Ovary (tissue), 9 donors: ENCODE data around the gene POLR3C. TPM values are rescaled to one million over a fixed set of nuclear protein-coding genes. Genes with fewer than 3 reads are reported as not detected.
"Not testable (repeated sequence)": the region's sequence is repeated elsewhere in the genome, so short reads cannot be mapped to it uniquely, and the experiment has no call there.

ENCODE experiments used
- DNase-seq, 5 donors: peaks; one replicate each; pipeline ENCODE4 v3.0.0-alpha.2; 2019 to 2020
- H3K27ac ChIP-seq, 2 donors: fragments of 200-600 bp; one replicate each; pipeline versions ENCODE4 v1.5.1 to v1.8.0; 2019 to 2022
- H3K27me3 ChIP-seq: fragments of 200-600 bp; one replicate; pipeline ENCODE4 v1.8.0; 2022
- H3K36me3 ChIP-seq: fragments of 200-600 bp; sonication (generic); one replicate; pipeline ENCODE4 v1.5.1; 2019
- H3K4me1 ChIP-seq: one replicate; pipeline ENCODE4 v1.8.1; 2013; ENCODE audit warnings: mild to moderate bottlenecking, moderate library complexity; ENCODE audit not compliant: insufficient read depth
- H3K4me3 ChIP-seq: fragments of 200-600 bp; sonication (generic); one replicate; pipeline ENCODE4 v1.5.1; 2017
- H3K9me3 ChIP-seq, 2 donors: fragments of 200-600 bp in 1 of 2; sonication (generic) in 1 of 2; one replicate each; pipeline versions ENCODE4 v1.5.1 to v1.8.1; 2013 to 2019; ENCODE audit warnings: mild to moderate bottlenecking in 1 of 2, moderate library complexity in 1 of 2
- EP300 ChIP-seq: sonication (generic); formaldehyde crosslinking; IDR thresholded peaks from one replicate; pipeline ENCODE4 v1.6.1; 2017; ENCODE audit warnings: antibody characterized with exemption
- POLR2A ChIP-seq: fragments of 450-650 bp; IDR thresholded peaks from one replicate; pipeline ENCODE4 v1.6.1; 2017; ENCODE audit warnings: antibody characterized with exemption, mild to moderate bottlenecking, moderate library complexity
- WGBS, 3 donors: extraction: QIAGEN DNeasy Blood & Tissue Kit in 1 of 3; methylation state at CpG; one replicate each; pipeline versions ENCODE4 v1.1.5 to v1.1.7; 2013 to 2017; 5-methylcytosine and 5-hydroxymethylcytosine counted together
- intact Hi-C, 4 donors: fragments of 100-400 bp; cut with DNase I; formaldehyde crosslinking; loops; one replicate each; pipeline versions ENCODE4 v1.11.0 to v1.15.1; 2022 to 2023
- polyA plus RNA-seq, 2 donors: library from polyadenylated mRNA; stranded (reverse); fragments of 200-250 nt in 1 of 2; fragments of 350-450 nt in 1 of 2; fragmentation: Illumina TruSeq in 1 of 2; extraction: RNeasy Lipid Tissue Mini Kit (QIAGEN cat#74804) in 1 of 2; gene quantifications; one replicate each; pipeline ENCODE4 v1.2.3, GENCODE V29; 2013 to 2014
- total RNA-seq, 7 donors: library from RNA; depleted of rRNA in 2 of 7; stranded (reverse); fragments of >200 nt in 2 of 7; fragmentation: NEBNext Ultra II Directional in 3 of 7; extraction: Animal tissue kit (Norgen Biotek cat#: 25700) in 3 of 7; gene quantifications; one replicate each; pipeline versions ENCODE4 v1.1.0 to v1.2.4, GENCODE V29; 2016 to 2023
- TF ChIP-seq, protein P1 (sequence below), 3 donors: fragments of 450-650 bp in 2 of 3; fragments of 200-600 bp in 1 of 3; IDR thresholded peaks; one replicate each; pipeline versions ENCODE4 v1.5.1 to v1.8.0; 2016 to 2022; ENCODE audit warnings: antibody characterized with exemption in 3 of 3, mild to moderate bottlenecking in 1 of 3
- donor health status: DM: no; HTN: no; CAD: no; lungs with moderate emphysema.
- donor health status: DM: no; HTN: no; CAD: no.
- donor health status: Bipolar disorder and iron deficiency.
- donor health status: DM: yes; HTN: yes; CAD: no.
- donor health status: DM: no; HTN: no; CAD: no.
- donor health status: DM: yes; HTN: yes; CAD: no.

POLR3C gene
- total and polyA plus RNA-seq, 9 donors, result 21.1 to 41.9 (median 27.0) TPM

DNA sequence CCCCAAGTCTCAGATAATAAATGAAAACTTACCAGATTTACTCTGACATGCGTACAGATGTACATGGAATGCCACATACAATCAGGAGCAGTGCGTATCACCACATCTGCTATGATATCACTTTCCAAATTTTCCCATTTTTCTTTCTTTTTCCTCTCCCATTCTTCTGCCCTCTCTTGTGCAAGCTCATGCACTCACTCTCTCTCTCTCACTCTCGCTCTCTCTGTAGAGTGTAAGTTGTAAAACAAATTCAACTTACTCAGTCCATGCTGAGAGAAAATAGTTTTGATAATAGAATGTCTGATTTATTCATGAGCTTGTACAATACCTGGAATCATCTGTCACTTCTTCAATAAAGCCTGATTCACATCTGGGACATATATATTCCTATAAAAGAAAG, 35.4 kb upstream of the POLR3C start:
- no peak for DNase-seq
- Histone ChIP-seq H3K27me3 (no peaks in the 10 kb centered on the region), H3K4me3 (no peak overlapping the region), H3K9me3 (no peaks in the 10 kb centered on the region), H3K36me3 (no peaks in the 10 kb centered on the region), H3K27ac (no peak overlapping the region), H3K4me1 (peaks cover 1% of the 10 kb centered on the region)
- intact Hi-C loops, result no loop called here
- WGBS, 3 donors, result 96 to 99% (median 97%) methylated on average over 3 of the region's 3 CpGs
- TF ChIP-seq, protein P1, sequence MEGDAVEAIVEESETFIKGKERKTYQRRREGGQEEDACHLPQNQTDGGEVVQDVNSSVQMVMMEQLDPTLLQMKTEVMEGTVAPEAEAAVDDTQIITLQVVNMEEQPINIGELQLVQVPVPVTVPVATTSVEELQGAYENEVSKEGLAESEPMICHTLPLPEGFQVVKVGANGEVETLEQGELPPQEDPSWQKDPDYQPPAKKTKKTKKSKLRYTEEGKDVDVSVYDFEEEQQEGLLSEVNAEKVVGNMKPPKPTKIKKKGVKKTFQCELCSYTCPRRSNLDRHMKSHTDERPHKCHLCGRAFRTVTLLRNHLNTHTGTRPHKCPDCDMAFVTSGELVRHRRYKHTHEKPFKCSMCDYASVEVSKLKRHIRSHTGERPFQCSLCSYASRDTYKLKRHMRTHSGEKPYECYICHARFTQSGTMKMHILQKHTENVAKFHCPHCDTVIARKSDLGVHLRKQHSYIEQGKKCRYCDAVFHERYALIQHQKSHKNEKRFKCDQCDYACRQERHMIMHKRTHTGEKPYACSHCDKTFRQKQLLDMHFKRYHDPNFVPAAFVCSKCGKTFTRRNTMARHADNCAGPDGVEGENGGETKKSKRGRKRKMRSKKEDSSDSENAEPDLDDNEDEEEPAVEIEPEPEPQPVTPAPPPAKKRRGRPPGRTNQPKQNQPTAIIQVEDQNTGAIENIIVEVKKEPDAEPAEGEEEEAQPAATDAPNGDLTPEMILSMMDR (IDR thresholded peaks at IDR 0.05), result no peak
- no peak for TF ChIP-seq POLR2A
- TF ChIP-seq EP300, result no peak

DNA sequence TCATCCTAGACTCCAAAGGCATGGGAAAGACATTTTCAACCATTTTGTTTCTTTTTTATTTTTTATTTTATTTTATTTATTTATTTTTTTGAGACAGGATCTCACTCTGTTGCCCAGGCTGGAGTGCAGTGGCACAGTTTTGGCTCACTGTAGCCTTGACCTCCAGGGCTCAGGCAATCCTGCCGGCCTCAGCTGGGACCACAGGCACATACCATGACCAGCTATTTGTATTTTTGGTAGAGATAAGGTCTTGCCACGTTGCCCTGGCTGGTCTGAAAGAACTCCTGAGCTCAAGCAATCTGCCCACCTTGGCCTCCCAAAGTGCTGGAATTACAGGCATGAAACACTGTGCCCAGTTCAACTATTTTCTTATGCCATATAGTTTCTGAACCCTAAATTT, 32.1 kb upstream of the POLR3C start:
- H3K27me3 ChIP-seq, DNase-seq, H3K9me3 ChIP-seq, H3K27ac ChIP-seq, H3K4me3 ChIP-seq, H3K36me3 ChIP-seq, H3K4me1 ChIP-seq, intact Hi-C loops: not testable (repeated sequence)
- WGBS, 3 donors, result 34 to 61% (median 36%) methylated on average over 2 of the region's 2 CpGs

DNA sequence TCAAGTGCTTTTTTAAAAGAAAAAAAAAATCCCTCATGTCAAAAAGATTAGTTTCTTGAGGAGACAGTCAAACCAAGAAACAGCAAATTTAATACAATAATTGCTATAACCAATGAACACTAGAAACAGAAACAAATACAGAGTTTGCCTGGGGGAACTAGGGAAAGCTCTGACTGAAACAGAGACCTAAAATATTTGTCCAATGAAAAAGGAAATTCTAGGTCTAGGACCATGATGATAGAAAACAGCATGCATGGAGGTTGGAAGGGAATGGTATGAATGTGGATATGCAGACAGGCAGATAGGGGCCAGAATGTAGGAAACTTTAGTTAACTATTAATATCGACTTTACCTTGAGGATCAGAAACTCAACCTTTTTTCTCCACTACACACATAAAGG, 31.5 kb upstream of the POLR3C start:
- H3K9me3 ChIP-seq, result no peaks in the 10 kb centered on the region
- peaks cover 1% of the 10 kb centered on the region for H3K4me1 ChIP-seq
- no peak for DNase-seq
- no peak overlapping the region for H3K4me3 ChIP-seq
- no peak for TF ChIP-seq POLR2A
- TF ChIP-seq EP300, result no peak
- TF ChIP-seq, protein P1 (IDR thresholded peaks at IDR 0.05), result no peak
- H3K27ac ChIP-seq, result no peak overlapping the region
- no peaks in the 10 kb centered on the region for H3K27me3 ChIP-seq
- no peaks in the 10 kb centered on the region for H3K36me3 ChIP-seq
- intact Hi-C loops, result no loop called here
- WGBS, 3 donors, result 92 to 97% (median 94%) methylated on average over 1 of the region's 1 CpG

DNA sequence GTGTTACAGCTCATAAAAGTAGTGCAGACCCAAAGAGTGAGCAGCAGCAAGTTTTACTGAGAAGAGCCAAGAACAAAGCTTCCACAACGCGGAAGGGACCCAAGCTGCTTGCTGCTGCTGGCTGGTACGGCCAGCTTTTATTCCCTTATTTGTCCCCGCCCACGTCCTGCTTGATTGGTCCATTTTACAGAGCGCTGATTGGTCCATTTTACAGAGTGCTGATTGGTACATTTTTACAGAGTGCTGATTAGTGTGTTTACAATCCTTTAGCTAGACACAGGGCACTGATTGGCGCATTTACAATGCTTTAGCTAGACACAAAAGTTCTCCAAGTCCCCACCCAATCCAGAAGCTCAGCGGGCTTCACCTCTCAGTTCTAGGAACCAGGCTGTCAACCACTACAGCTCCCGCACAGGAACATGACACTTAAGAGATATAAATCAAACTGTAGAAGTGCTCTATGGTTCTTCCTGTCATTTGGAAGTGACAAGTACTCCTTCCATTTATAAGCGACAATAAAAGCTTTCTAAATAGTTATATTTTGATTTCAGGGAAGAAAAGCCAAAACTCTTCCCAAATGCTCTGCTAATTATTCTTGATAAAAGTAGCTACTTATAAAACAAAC, 28.6 kb upstream of the POLR3C start:
- WGBS, 3 donors, result 95 to 97% (median 95%) methylated on average over 10 of the region's 10 CpGs
- Histone ChIP-seq H3K27me3 (no peaks in the 10 kb centered on the region), H3K9me3 (no peaks in the 10 kb centered on the region)

DNA sequence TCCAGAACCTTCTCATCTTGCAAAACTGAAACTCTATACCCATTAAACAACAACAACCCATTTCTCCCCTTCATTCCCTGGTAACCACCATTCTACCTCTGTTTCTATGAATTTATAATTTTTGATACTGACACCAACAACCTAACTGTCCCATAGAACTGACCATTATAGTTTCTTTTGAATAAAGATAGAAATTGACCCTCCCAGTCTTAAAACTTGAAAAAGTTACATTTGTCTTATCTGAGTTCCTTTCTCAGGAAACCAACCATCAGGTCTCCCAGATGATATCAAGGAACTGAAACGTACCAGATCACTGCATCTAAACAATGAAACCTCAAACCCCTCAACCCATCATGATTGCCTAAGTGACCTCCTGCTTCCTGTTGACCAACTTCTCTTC, 27.2 kb upstream of the POLR3C start:
- WGBS, 3 donors, result 0 to 100% (median 35%) methylated on average over 1 of the region's 1 CpG
- TF ChIP-seq POLR2A, result no peak
- no peak for TF ChIP-seq EP300
- TF ChIP-seq, protein P1 (IDR thresholded peaks at IDR 0.05), result no peak
- intact Hi-C loops, result no loop called here

More for the DNA sequence above, 28.6 kb upstream of the POLR3C start:
- Histone ChIP-seq H3K27ac (no peak overlapping the region), H3K36me3 (no peaks in the 10 kb centered on the region), H3K4me1 (peaks cover 1% of the 10 kb centered on the region), H3K4me3 (no peak overlapping the region)
- intact Hi-C loops, result no loop called here
- TF ChIP-seq, protein P1 (IDR thresholded peaks at IDR 0.05), result no peak
- no peak for TF ChIP-seq EP300
- no peak for TF ChIP-seq POLR2A
- no peak for DNase-seq

More for the DNA sequence above, 27.2 kb upstream of the POLR3C start:
- H3K27me3 ChIP-seq, result no peaks in the 10 kb centered on the region
- DNase-seq, result no peak
- H3K36me3 ChIP-seq, result no peaks in the 10 kb centered on the region
- H3K4me1 ChIP-seq, result peaks cover 1% of the 10 kb centered on the region
- H3K9me3 ChIP-seq, result no peaks in the 10 kb centered on the region
- no peak overlapping the region for H3K27ac ChIP-seq
- H3K4me3 ChIP-seq, result no peak overlapping the region
